Measurements from ENCODE around the gene CPE. TPM values are rescaled to one million over a fixed set of nuclear protein-coding genes. Genes with fewer than 3 reads are reported as not detected.

The CPE gene
- total RNA-seq, 1 donor from 2014 or later: 103 TPM

DNA sequence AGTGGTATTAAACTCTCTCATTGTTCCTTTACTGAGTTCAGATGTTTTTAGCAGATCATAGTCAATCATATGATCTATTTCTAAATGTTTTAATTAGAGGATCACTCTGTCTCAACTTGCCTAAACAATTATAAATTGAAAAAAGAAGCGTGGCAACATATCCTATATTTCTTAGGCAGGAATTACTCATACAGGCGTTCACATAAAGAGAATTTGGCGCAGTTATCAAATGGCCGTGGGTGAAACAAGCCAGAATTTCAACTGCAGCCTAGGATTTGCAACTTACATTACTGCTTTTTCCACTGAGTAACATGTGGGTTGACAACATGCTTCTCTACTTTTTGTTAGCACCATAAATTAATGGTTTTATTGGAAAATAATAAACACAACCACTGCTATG is 141.3 kb downstream of the CPE start:
- no peaks in the 10 kb centered on the region for H3K4me1 ChIP-seq
- no peak overlapping the region for H3K27ac ChIP-seq
- intact Hi-C loops (cut with DNase I): no loop called here

DNA sequence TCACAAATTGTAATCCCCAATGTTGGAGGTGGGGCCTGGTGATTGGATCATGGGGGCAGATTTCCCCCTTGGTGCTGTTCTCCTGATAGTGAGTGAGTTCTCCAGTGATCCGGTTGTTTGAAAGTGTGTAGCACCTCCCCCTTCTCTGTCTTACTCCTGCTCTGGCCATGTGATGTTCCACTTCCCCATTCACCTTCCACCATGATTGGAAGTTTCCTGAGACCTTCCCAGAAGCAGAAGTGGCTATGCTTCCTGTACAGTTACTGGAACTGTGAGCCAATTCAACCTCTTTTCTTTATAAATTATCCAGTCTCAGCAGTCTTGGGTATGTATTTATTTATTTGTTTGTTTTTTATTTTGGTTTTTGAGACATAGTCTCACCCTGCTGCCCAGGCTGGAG is 143.2 kb downstream of the CPE start:
- Histone ChIP-seq H3K36me3 (no peaks in the 10 kb centered on the region), H3K9me3 (no peaks in the 10 kb centered on the region), H3K27me3 (no peaks in the 10 kb centered on the region), H3K4me1 (no peaks in the 10 kb centered on the region), H3K27ac (no peak overlapping the region), H3K4me3 (no peak overlapping the region)
- TF ChIP-seq, protein P1, sequence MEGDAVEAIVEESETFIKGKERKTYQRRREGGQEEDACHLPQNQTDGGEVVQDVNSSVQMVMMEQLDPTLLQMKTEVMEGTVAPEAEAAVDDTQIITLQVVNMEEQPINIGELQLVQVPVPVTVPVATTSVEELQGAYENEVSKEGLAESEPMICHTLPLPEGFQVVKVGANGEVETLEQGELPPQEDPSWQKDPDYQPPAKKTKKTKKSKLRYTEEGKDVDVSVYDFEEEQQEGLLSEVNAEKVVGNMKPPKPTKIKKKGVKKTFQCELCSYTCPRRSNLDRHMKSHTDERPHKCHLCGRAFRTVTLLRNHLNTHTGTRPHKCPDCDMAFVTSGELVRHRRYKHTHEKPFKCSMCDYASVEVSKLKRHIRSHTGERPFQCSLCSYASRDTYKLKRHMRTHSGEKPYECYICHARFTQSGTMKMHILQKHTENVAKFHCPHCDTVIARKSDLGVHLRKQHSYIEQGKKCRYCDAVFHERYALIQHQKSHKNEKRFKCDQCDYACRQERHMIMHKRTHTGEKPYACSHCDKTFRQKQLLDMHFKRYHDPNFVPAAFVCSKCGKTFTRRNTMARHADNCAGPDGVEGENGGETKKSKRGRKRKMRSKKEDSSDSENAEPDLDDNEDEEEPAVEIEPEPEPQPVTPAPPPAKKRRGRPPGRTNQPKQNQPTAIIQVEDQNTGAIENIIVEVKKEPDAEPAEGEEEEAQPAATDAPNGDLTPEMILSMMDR (IDR thresholded peaks at IDR 0.05): no peak
- TF ChIP-seq POLR2A (IDR thresholded peaks at IDR 0.05) (no peak), POLR2AphosphoS5 (IDR thresholded peaks at IDR 0.05; ENCODE audit: insufficient read depth in 1 of 2, low read depth in 1 of 2) (no peak)
- DNase-seq (ENCODE audit: extremely low spot score in 2 of 2): peak in 1 of 2 donors; percentile 42
- intact Hi-C loops (cut with DNase I): no loop called here

More for the DNA sequence above, 141.3 kb downstream of the CPE start:
- TF ChIP-seq POLR2AphosphoS5 (IDR thresholded peaks at IDR 0.05; ENCODE audit: insufficient read depth in 1 of 2, low read depth in 1 of 2): peak in 1 of 2 donors; percentile 40
- TF ChIP-seq, protein P1 (IDR thresholded peaks at IDR 0.05): no peak
- Histone ChIP-seq H3K27me3 (no peaks in the 10 kb centered on the region), H3K9me3 (no peaks in the 10 kb centered on the region), H3K4me3 (no peak overlapping the region), H3K36me3 (no peaks in the 10 kb centered on the region)
- DNase-seq (ENCODE audit: extremely low spot score in 2 of 2): no peak

- Histone ChIP-seq H3K27me3 (no peaks in the 10 kb centered on the region), H3K4me3 (no peak overlapping the region), H3K9me3 (no peaks in the 10 kb centered on the region), H3K27ac (no peak overlapping the region), H3K4me1 (no peaks in the 10 kb centered on the region), H3K36me3 (no peaks in the 10 kb centered on the region)
- TF ChIP-seq POLR2A (IDR thresholded peaks at IDR 0.05) (no peak), POLR2AphosphoS5 (IDR thresholded peaks at IDR 0.05; ENCODE audit: insufficient read depth in 1 of 2, low read depth in 1 of 2) (no peak)
- TF ChIP-seq, protein P1 (IDR thresholded peaks at IDR 0.05): no peak
- intact Hi-C loops (cut with DNase I): no loop called here
- DNase-seq (ENCODE audit: extremely low spot score in 2 of 2): peak in 1 of 2 donors; percentile 25
These were observed 145.9 kb downstream of the CPE start for GRCh38 chr4:165524532-165525190.

DNA sequence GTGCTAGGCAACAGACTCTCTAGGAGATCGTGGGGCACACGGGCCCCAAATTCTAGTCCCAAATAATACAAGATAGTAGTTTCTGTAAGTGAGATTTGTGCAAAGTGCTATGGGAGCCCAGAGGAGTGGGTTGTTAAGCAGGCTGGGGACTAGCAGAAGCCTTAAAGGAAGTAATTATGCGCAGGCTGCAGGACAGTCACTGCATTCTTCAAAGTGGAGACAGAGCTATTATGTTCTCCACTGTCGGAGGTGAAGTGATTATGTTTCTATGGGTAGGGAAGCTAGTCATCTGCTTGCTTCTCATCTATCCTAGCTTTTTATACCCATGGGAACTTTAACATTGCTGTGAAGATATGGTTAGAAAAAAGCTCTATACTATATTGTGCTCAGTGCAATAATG is 154.2 kb downstream of the CPE start:
- no peak overlapping the region for H3K27ac ChIP-seq
- H3K4me3 ChIP-seq: no peak overlapping the region
- H3K4me1 ChIP-seq: no peaks in the 10 kb centered on the region
- DNase-seq (ENCODE audit: extremely low spot score in 2 of 2): peak in 1 of 2 donors; percentile 37
- intact Hi-C loops (cut with DNase I): loop anchor here (5.0 kb wide), 1 partner anchor 559 kb away; no protein-coding TSS in a partner anchor
- TF ChIP-seq POLR2AphosphoS5 (IDR thresholded peaks at IDR 0.05; ENCODE audit: insufficient read depth in 1 of 2, low read depth in 1 of 2) (no peak), POLR2A (IDR thresholded peaks at IDR 0.05) (no peak)
- TF ChIP-seq, protein P1 (IDR thresholded peaks at IDR 0.05): no peak
- H3K36me3 ChIP-seq: no peaks in the 10 kb centered on the region
- no peaks in the 10 kb centered on the region for H3K9me3 ChIP-seq
- no peaks in the 10 kb centered on the region for H3K27me3 ChIP-seq

DNA sequence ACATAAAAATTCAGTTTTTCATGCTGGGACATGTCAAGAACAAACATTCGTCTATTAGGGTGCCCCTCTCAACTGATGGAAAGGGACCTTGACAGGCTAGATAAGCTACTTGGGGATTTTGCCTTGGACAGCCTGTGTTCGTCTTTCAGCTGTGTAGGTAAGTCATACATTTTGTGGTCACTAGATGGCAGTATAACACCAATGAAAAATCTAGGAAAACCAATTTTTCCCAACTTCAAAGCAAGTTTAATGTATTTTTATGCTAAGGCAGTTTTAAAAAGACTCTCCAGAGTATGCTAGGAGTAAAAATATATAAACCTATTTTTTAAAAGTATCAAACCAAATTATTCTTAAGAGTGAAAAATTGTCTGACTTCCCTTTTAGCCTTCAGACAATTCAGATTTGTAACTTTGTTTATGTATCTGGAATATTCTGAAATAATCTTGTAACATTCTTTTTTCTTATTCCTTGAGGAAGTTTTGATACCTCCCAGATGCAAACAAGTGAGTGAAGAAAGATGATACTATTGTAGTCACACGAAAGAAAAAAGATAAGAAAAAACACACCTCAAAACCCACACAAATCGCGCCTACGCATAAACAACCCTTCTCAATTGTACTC is 158.3 kb downstream of the CPE start:
- intact Hi-C loops (cut with DNase I): no loop called here
- Histone ChIP-seq H3K36me3 (no peaks in the 10 kb centered on the region), H3K27ac (no peak overlapping the region), H3K4me1 (no peaks in the 10 kb centered on the region), H3K9me3 (no peaks in the 10 kb centered on the region), H3K27me3 (no peaks in the 10 kb centered on the region), H3K4me3 (no peak overlapping the region)
- TF ChIP-seq, protein P1 (IDR thresholded peaks at IDR 0.05): peak; percentile 63 to 79 (median 67)
- TF ChIP-seq POLR2A (IDR thresholded peaks at IDR 0.05): no peak
- TF ChIP-seq POLR2AphosphoS5 (IDR thresholded peaks at IDR 0.05; ENCODE audit: insufficient read depth in 1 of 2, low read depth in 1 of 2): no peak
- DNase-seq (ENCODE audit: extremely low spot score in 2 of 2): no peak

All from vagina (tissue), 2 donors.